ENCODE results near the gene MEX3A.

Gene MEX3A

DNA sequence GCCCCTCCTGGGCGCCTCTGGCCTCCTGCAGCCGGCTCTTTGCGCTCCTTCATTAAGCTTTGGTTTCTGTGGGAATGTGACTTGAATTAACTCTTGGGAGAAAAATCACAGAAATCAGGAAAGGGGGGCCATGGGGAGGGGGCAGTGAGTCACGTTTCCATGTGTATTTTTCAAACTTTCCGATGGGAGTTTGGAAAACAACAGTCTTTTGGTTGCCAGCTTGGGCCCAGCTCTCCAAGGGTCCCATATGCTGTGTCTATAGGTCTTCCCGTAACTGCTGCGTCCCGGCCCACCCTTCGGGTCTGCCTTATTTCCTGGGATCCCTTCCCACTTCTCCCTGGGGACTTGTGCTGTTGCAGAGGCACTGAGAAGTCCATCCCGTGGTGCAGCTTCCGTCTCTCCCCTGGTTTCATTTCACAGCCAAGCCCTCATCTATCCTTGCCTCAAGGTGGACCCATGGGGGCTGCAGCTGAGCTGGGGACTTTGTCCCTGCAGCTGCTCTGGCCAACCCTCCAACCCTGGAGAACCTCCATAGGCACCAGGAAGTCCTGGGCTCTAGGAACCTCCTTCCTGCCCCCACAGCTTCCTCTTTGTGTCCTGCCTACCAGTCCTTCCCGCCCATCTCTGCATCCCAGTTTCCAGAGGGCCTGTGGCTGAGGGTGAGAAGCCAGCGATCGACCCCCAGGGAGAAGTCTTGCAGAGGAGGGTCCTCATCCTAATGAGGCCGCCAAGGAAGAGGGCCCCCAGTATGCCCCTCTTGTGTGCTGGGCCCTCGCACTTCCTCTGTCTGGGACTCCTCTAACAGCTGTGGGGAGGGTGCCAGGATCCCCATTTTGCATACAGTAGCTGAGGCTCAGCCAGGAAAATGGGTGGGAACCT lies 20.6 kb upstream of the MEX3A start:
- DNase-seq, result no peak

DNA sequence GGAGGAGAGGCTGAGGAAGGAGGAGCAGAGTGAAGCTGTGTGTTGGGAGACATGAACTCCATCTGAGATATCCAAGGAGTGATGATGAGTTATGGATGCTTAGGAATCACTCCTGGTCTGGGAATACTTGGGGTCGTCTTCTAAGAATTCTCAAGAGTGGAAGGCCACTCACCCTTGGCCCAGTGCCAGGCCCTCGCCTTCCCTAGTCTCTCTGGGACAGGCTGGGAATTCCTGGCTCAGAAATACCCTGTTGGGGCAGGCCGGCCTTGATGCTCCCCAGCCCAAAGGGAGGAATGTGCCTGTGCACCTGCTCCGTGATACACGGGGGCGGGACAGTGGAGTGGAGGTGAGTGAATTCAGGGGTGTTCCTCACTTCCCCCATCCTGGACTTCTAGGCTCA lies 19.6 kb upstream of the MEX3A start:
- no peak for DNase-seq

DNA sequence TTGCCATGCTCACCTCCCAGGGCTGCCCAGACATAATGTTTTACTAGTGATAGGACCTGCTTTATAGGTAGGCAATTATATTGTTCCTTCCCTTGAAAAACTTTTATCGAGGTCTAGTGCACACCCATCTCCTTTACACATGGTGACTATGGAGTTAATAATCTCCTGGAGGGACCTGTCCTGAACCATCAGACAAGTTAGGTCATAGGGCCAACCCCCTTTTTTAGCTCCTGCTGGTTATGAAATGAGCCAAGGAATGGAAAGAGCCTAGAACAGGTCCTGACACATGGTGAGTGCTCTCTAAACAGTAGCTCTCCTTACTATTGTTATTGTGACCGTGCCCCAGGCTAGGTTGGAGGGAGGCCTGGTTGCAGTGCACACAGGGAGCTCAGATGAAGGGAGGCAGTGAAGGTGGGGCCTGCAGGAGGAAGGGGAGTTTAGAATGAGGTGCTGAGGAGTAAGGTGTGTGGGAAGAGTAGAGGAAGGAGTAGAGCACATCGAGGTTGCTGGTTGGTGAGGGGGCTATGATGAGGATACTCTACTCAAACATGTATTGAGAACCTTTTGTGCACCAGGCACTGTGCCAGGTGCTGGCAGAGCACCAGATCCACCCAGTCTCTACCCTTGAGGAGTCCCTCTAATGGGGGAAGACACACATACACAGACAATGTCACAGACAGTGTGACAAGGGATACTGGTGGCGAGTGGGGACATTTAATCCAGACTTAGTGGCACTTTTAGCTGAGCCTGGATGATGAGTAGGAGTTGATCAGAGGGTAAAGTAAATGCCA lies 18.1 kb upstream of the MEX3A start:
- DNase-seq, result no peak

DNA sequence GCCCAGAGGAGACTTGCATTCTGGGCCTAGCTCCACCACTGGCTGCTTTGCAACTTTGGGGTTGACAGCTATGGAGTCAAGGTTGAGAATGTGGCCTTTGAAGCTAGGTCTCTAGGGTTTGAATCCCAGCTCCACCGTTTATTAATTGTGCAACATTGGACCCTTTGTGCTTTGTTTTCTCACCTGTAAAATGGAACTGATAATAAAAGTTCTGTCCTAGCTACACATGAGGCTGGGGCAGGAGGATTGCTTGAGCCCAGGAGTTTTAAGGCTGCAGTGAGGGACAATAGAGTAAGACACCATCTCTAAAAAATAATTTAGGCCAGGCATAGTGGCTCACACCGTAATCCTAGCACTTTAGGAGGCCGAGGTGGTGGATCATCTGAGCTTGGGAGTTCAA lies 17.0 kb upstream of the MEX3A start:
- DNase-seq, result no peak

DNA sequence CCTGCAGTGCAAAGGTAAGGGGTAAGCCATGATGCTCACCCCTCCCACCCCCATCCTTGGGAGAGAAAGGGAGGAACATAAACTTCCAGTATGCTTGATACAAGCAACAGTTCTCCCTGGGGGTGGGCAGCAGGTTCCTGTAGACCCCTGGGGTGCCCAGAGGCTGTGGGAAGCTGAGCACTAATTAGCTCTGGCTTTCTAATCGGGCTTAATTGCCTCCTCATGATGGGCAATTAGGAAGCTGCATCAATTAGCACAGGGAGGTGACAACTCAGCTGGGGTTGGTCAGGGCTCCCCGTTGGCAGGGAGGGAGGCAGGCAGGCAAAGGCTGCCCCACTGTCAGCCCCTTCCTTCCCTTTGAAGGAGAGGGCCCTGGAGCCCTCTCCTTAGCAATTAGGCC lies 16.5 kb upstream of the MEX3A start:
- no peak for DNase-seq

DNA sequence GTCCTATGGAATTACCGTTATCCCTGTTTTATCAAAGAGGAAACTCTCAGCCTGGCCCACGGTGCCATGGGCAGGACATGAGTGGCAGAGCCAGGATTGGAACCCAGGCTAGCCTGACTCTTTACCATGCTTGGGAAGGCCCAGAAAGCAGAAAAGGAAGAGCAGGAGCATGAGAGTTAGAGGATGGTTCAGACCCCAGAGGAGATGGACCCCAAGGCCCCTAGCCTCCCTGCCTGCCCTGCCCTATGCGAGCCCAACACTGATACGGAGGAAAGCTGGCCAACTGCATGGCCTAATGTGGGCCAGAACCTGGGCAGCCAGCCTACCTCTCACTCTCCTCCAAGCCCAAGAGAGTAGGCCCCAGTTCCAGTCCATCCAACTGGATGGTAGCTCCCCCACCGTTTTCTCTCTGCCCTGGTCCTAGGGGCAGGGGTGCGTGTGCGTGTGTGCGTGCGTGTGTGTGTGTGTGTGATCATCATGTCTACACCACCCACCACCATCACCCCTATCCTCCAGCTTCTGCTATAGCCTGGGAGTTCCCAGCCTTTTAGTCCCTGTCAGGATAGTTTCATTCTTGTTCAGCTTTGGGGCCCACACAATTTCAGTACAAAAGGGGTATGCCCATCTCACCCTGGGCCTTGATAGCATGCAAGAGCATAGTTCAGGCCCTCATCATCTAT lies 15.4 kb upstream of the MEX3A start:
- DNase-seq, result peak; percentile 81

DNA sequence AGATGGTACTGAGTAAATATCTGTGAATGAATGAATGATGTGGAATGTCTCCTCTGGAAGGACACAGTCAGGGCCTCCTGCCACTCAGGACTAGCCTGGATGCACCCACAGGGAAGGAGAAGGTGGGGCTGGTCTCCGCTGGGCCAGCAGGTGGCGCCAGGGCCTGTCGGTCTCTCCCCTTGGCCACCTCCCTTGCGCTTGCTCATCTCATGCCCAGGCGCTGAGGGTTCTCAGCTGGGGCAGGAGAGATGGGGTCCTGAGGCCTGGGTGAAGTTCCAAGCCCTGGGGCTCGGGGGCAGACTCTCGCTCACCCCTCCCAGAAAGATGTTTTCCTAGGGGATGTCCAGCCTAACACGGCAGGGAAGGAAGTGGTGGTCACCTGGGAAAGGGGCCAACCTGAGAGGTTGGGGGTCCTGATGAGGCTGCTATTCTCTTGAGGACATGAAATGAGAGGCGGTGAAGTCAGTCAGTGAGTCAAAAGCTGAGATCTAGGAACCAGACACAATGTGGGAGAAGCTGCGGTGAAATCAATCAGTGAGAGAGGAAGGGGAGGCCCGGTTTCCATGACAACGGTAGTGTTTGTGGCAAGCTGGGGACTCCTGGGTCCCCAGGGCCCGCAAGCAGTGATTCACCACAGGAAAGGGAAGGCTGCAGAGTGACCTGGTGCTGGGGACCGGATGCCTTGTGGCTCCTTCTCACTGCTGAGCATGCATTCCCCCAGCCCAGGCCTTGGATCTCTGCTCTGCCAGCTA lies 14.6 kb upstream of the MEX3A start:
- DNase-seq, result peak; percentile 95

DNA sequence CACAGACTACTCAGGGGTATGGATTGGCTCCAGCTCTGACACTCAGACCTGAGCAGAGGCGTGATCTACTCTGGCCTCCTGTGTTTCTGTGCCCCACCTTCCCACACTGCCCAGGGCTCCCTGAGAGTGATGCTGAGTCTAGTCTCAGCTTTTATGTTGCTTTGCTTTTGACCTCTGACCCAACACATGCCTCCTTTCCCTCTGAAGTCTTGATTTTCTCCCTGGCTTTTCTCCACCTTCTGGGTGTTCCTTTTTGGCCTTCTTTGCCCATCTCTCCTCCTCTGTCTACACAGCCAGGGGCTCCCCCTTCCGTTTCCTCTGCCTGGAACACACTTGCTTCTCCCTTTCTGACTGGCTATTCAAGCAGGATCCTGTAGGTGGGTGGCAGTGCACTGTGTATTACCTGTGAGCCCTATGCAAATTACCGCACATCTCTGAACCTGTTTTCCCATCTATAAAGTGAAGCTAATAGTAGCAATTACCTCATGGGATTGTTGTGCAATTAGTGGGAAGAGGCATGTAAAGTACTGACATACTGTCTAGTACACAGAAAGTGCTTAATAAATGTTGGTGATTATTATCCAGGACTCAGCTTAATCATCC lies 13.7 kb upstream of the MEX3A start:
- DNase-seq, result no peak

DNA sequence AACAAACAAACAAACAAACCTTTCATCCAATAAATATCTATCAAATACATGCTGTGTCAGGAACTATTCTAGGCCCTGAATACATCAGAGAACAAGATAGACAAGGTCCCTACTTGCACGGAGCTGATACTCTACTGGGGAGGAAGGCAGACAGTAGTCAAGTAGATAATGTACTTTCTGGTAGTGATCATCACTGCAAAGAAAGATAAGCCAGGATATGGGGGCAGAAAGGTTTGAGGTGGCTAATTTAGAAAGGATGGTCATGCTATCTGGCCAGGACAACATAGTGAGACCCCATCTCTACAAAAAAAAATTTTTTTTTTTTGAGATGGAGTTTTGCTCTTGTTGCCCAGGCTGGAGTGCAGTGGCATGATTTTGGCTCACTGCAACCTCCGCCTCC lies 9.3 kb upstream of the MEX3A start:
- no peak for DNase-seq

DNA sequence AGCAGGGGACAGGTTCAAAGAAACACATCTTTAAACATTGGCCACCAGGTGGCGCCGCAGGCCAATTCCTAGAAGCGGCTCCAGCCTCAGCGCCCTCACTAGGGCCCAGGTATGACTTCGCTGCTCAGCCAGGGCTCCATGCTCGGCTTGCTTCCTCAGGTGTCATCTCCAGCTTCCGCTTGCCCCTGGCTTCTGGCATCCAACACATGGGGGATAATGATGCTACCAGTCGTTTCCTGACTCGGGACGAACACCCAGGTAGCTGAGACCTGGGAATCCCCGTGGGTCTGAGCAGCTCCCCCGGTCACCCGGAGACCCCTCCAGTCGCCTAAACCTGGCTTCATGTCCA lies 8.5 kb upstream of the MEX3A start:
- peak; percentile 96 for DNase-seq

DNA sequence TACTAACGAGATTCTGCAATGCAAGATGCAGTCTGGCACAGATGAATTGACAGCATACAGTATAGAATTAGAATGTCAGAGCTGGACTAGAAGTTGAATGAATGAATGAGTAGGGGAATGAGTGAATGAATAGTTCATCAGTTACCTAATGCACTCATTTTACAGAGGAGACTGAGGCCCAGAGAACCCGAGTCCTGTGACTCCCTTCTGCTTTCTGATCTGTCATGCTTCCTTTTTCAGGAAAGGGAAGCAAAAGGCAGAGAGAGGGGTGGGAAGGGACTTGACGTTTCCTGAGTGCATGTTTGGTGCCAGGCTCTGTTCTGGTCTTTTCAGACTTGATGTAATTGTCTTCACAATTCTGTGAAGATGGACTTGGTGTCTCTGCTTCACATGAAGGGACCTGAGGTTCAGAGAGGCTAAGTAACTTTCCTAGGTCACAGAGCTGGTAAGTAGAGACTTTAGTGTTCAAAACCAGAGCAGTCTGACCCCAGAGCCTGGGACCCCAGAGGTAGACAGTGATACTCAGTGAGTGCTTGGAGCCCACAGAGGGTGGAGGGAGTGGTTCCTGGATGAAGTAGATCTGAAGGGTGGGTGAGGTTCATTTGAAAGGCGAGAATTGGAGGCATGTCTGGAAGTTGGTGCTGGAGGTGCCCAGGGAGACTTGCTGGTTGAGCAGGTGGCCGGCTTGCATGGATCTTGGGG lies 8.0 kb upstream of the MEX3A start:
- DNase-seq, result no peak

DNA sequence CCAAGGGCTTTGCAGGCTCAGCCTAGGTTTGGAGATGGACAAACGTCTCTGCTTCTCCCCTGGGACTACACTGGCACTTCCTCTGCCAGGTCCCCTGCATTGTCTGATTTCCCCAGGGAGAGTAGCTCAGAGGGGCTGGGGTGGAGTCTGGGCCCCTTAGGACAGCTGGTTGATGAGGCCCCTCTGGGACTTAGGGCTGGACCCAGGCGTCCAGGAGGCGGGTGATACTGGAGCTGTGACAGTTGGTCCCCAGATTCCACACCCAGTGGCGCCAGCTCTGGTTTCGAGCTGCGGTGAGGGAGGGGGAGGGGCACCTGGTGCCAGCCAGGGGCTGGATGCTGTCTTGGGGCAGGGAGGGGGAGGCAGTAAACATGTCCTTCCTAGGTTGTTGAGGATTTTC lies 7.4 kb upstream of the MEX3A start:
- DNase-seq, result no peak

DNA sequence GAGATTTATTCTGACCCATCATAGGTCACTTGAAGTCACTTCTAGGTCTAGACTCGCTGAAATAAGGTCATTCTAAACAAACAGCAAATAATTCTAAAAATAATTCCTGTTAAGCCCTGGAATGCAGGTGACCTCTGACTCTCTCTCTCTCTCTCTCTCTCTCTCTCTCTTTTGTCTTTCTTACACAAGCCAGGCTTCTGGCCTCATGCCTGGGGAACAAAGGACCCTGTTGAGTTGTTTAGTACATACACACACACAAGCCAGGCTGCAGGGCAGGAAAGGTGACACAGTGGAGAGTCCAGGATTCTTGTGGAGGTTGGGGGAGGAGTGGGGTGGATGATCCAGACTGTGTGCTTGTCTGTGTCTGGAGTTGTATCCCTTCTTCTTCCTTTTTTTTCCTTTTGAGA lies 4.0 kb upstream of the MEX3A start:
- no peak for DNase-seq

DNA sequence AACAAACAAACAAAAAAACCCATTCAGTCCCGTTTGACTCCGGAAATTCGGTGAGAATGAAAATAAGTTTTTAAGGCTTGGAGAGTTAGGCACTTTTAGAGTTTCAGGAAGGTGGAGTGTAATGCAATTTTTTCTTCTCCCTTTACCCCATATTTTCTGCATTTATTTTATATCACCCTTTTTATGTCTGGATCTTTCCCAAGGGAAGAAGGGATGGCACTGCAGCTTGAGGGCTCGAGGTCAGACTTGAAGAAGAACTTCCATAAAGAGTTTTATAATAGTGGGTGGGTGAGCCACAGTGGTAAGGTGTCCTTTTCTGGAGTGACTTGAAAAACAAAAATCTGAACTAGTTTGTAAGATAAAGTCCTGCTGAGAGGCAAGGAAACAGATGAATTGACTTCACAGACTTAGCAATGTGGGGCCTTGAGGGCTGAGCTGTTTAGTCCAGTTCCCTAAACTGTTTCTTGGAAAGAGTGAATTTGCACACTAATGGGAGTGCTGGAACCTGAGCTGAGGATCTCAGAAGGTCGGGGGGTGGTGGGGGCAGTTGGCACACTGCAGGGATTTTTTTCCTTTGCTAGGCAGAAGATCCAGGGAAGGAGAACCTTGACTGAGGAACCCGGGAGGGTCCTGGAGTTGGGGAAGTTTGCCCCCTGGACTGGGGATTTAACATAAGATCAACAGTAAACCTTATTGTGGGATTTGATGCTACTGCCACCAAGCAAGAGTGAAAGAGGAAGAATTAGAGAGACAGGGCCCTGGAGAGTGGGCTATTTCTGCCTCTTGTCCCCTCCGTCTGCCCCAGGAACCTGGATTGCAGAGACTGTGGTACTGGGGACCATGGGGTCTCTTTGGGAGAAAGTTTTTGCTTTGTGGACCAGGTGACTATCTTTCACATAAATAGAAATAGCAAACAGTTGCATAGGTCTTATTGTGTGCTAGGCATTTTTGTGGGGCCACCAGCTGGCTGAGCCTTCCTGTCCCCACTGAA lies 1.8 kb upstream of the MEX3A start:
- no peak for DNase-seq

DNA sequence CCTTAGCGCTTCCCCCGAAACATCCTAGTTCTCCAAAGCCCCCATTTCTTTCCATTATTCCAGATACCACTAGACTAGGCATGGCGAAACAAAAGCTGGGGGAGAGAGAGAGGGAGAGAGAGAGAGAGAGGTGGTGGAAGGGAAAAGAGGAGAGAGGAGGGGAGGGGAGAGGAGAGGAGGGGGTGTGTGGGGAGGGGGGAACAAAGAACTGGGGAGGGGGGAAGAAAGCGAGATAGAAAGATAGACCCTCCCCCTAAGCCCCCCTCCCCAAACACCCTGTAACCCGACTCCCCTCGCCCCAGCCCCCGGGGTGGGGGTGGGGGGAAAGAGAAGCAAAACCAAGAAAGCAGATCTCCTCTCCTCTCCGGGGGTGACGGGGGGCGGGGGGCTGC lies 352 bp downstream of the MEX3A start:
- no peak for DNase-seq

DNA sequence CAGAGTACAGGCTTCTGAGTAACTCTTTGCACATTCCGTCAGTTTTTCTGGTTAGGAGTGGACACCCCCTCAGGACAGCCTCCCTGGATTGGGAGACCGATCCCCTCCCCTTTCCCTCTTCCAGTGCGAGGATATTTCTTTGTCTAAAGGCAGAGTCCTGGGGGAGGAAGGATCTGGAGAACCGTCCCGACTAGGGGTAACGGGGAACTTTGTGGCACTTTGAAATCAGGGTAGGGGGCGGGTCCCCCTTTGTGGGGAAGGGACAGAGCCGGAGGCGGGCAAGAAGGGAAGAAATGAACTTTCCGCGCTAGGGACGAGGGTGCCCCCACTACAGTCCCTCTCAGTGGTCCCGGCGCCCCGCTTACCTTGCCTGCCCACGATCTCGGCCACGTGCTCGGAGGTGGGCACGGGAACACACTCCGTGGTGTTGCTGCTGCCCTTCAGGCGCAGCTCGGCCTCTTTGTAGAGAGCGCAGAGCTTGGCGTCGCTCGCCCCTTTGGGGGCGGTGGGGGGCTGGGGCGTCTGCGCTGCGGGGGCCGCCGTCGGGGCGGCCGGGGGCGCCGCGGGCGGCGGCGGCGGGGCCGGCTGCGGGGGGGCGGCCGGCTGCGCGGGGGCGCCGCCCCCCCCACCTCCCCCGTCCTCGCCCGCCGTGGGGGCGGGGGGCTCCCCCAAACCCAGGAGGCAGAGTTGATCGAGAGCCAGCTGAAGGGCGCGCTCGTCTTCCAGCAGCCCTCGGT lies 917 bp downstream of the MEX3A start:
- no peak for DNase-seq

DNA sequence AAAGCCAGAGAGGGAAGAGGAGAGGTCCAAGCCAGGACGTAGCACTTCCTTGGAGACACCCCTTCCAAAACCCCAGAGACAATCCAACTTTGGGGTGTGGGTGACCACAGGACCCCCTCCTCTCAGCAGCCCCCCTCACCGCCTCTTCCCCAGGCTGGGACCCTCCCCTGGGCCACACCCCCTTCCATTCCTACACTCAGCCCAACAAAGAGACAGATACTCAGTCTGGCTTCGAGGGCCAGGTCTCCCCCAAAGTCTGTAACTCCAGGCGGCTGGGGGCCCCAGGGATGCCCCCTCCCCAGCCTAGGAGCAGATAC lies 1.4 kb downstream of the MEX3A start:
- DNase-seq, result no peak

DNA sequence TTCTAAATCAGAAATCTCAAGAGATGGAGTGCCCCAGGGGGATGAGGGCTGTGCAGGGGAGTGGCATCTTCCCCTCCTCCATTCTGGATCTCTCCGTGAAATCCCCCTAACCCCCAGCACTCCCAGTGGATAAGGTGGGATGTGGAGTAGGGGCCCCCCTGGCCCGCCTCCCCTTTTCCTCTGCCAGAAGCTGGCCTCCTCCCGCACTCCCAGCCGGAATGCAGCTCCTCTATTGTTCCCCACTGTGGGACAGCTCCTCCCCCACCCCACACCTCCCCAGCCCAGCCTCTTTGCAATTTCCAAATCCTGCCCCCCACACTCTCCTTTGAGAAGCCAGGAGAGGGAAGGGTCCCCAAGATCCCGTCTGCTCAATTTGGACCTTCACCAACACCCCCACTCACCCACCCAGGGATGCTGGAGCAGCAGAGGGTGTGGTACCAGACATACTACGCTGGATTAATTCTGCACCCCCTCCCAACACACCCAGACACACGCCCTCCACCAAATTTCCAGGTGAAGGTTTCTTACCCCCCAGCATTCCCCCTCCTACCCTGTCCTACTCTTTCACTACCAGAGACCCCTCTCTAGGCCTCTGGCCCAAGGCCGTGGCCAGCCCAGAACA lies 1.9 kb downstream of the MEX3A start:
- no peak for DNase-seq

DNA sequence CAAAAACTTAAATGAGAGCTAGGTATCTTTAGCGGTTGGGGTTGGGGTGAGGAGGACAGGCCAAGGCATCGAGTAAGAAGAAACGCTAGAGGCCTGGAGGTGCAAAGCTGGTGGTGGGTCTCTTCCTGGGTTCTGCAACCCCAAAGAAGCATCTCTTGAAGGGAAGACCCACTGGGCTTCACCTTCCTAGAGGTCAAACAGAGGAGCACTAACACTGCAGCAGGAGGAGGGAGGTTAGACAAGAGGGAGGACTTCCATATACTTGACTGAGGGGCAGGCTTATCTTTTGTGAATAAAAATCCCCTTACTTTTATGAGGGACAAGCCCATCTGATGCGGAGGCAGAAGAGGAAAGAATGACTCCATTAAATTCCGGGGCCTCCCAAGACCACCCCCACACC lies 2.5 kb downstream of the MEX3A start:
- no peak for DNase-seq

DNA sequence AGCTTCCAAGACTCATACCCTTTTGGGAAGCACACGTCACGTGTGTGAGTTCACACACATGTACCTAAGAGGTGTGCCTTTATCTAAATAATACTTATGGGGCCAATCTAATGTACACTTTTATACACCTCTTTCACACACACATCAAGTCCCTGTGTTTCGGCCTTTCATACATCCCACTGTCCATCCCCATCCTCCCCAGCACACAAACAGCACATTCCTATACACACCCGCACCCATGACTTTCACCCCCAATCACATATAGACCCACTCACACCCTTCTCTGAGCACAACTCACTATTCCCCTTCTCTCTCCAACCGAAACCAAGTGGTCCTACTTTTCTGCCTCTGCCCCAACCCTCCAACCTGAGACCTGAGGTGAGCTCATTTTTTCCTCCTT lies 3.5 kb downstream of the MEX3A start:
- DNase-seq, result no peak

Data from activated effector memory CD4-positive, alpha-beta T cell treated with anti-CD3 and anti-CD28 coated beads, Interleukin-2, amount 50 U/mL, for 16 hours (primary cell).